Ishikawa (cell line): ENCODE measurements around the gene MACROD2.

Source experiments
- CEBPB ChIP-seq: IDR thresholded peaks from 2 replicates; pipeline ENCODE4 v1.6.1; 2012
- EGR1 ChIP-seq: IDR thresholded peaks from 2 replicates; pipeline ENCODE4 v1.6.1; 2012
- EP300 ChIP-seq: IDR thresholded peaks from 2 replicates; pipeline ENCODE4 v1.6.1; 2012; ENCODE audit warnings: borderline replicate concordance
- FOXM1 ChIP-seq: IDR thresholded peaks from 2 replicates; pipeline ENCODE4 v1.6.1; 2012; ENCODE audit warnings: low read depth, borderline replicate concordance
- NFIC ChIP-seq: IDR thresholded peaks from 2 replicates; pipeline ENCODE4 v1.6.1; 2012
- TAF1 ChIP-seq: IDR thresholded peaks from 2 replicates; pipeline ENCODE4 v1.6.1; 2012; ENCODE audit warnings: low read depth, mild to moderate bottlenecking
- TCF12 ChIP-seq: IDR thresholded peaks from 2 replicates; pipeline ENCODE4 v1.6.1; 2012; ENCODE audit warnings: low read depth
- YY1 ChIP-seq: IDR thresholded peaks from 2 replicates; pipeline ENCODE4 v1.6.1; 2012; ENCODE audit warnings: low read depth
- TF ChIP-seq, protein P1 (sequence below): IDR thresholded peaks from 2 replicates; pipeline ENCODE4 v1.6.1; 2012; ENCODE audit warnings: low read depth, mild to moderate bottlenecking

DNA sequence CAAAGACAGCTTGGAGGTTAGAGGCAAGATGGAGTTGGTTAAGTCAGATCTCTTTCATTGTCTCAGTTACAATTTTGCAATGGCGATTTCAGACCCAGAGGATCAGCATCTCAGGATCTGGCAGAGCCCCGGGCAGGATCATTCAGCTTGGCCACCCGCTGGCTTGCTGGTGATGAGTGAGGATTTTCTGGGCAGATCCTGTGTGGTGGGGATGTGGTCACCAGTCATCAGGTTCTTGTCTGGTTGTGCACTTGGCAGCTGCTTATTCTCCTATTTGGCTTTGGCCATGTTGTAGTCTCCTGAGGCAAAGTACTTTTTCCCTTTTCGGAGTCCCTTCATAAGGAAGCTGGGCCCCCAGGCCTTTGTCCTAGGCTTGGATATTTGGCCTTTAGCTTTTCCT, 1624.0 kb downstream of the MACROD2 start:
- TF ChIP-seq CEBPB: no peak
- no peak for TF ChIP-seq TAF1
- TF ChIP-seq NFIC: no peak
- TF ChIP-seq, protein P1, sequence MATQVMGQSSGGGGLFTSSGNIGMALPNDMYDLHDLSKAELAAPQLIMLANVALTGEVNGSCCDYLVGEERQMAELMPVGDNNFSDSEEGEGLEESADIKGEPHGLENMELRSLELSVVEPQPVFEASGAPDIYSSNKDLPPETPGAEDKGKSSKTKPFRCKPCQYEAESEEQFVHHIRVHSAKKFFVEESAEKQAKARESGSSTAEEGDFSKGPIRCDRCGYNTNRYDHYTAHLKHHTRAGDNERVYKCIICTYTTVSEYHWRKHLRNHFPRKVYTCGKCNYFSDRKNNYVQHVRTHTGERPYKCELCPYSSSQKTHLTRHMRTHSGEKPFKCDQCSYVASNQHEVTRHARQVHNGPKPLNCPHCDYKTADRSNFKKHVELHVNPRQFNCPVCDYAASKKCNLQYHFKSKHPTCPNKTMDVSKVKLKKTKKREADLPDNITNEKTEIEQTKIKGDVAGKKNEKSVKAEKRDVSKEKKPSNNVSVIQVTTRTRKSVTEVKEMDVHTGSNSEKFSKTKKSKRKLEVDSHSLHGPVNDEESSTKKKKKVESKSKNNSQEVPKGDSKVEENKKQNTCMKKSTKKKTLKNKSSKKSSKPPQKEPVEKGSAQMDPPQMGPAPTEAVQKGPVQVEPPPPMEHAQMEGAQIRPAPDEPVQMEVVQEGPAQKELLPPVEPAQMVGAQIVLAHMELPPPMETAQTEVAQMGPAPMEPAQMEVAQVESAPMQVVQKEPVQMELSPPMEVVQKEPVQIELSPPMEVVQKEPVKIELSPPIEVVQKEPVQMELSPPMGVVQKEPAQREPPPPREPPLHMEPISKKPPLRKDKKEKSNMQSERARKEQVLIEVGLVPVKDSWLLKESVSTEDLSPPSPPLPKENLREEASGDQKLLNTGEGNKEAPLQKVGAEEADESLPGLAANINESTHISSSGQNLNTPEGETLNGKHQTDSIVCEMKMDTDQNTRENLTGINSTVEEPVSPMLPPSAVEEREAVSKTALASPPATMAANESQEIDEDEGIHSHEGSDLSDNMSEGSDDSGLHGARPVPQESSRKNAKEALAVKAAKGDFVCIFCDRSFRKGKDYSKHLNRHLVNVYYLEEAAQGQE: no peak
- no peak for TF ChIP-seq EGR1
- no peak for TF ChIP-seq YY1
- no peak for TF ChIP-seq EP300
- no peak for TF ChIP-seq TCF12
- TF ChIP-seq FOXM1: no peak
